ENCODE data around the gene NQO2. TPM values are rescaled to one million over a fixed set of nuclear protein-coding genes. Genes with fewer than 3 reads are reported as not detected.

NQO2 gene
- total and polyA plus RNA-seq, 3 donors from 2014 or later: 9.5 to 35.6 (median 16.8) TPM

DNA sequence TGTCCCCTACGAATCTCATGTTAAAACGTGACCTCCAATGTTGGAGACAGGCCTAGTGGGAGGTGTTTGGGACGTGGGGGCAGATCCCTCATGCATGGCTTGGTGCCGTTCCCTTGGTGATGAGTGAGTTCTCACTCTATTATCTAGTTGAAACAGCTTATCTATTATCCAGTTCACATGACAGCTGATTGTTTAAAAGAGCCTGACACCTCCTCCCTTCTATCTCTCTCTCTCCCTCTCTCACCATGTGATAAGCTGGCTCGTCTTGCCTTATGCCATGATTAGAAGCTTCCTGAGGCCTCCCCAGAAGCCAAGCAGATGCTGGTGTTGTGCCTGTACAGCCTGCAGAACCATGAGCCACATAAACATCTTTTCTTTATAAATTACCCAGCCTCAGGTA lies 35.7 kb downstream of the NQO2 start:
- TF ChIP-seq POLR2A (IDR thresholded peaks at IDR 0.05): no peak
- TF ChIP-seq, protein P1, sequence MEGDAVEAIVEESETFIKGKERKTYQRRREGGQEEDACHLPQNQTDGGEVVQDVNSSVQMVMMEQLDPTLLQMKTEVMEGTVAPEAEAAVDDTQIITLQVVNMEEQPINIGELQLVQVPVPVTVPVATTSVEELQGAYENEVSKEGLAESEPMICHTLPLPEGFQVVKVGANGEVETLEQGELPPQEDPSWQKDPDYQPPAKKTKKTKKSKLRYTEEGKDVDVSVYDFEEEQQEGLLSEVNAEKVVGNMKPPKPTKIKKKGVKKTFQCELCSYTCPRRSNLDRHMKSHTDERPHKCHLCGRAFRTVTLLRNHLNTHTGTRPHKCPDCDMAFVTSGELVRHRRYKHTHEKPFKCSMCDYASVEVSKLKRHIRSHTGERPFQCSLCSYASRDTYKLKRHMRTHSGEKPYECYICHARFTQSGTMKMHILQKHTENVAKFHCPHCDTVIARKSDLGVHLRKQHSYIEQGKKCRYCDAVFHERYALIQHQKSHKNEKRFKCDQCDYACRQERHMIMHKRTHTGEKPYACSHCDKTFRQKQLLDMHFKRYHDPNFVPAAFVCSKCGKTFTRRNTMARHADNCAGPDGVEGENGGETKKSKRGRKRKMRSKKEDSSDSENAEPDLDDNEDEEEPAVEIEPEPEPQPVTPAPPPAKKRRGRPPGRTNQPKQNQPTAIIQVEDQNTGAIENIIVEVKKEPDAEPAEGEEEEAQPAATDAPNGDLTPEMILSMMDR (IDR thresholded peaks at IDR 0.05): no peak
- Histone ChIP-seq H3K9me3 (no peaks in the 10 kb centered on the region), H3K36me3 (ENCODE audit: low read depth, missing control alignments) (no peaks in the 10 kb centered on the region), H3K27ac (no peak overlapping the region), H3K4me1 (no peaks in the 10 kb centered on the region), H3K4me3 (no peak overlapping the region), H3K27me3 (no peaks in the 10 kb centered on the region)
- intact Hi-C loops (cut with DNase I; ENCODE audit: low total_unique reads): no loop called here
- WGBS, 2 donors: 71% methylated on average over 5 of the region's 5 CpGs
- no peak for DNase-seq

DNA sequence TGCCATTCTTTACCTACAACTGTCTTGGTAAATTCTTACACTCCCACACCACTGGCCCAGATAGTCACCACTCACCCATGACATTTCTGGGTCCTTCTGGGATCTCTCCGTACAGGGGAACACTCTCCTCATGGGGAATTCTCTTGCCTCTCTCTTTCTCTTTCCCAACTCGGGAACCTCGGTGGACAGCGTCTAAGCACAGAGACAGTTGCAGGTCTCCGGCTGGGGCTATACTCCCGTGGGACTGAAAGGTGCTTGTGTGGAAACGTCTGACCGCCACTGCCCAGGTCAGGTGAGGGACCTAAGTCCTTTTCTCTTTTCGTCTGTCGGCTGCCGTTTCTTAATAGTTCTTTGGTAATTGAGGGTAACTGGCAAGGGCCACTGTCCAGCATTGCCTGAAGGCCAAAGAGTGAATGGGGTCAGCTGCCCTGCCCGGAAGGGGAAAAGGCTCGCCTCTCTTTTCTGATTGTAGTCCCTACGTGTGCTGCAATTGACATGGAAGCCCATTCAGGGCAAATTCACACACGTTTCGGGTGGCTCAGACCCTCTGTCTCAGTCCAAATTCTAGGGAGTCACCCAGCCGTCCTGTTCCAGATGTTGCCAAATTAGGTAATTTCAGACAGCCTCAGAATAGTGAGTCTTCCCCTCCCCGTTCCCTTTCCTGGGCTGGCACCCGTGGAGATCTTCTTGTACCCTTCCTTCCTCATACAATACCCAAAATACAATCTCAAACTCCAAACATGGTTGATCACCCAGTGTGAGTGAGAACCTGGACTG lies 37.4 kb downstream of the NQO2 start:
- TF ChIP-seq, protein P1 (IDR thresholded peaks at IDR 0.05): no peak
- TF ChIP-seq POLR2A (IDR thresholded peaks at IDR 0.05): no peak
- intact Hi-C loops (cut with DNase I; ENCODE audit: low total_unique reads): no loop called here
- H3K27ac ChIP-seq: no peak overlapping the region
- H3K4me3 ChIP-seq: no peak overlapping the region
- DNase-seq: no peak
- no peaks in the 10 kb centered on the region for H3K36me3 ChIP-seq (ENCODE audit: low read depth, missing control alignments)
- no peaks in the 10 kb centered on the region for H3K9me3 ChIP-seq
- H3K4me1 ChIP-seq: no peaks in the 10 kb centered on the region
- no peaks in the 10 kb centered on the region for H3K27me3 ChIP-seq
- 70 to 76% methylated on average over 19 of the region's 19 CpGs for WGBS, 2 donors

DNA sequence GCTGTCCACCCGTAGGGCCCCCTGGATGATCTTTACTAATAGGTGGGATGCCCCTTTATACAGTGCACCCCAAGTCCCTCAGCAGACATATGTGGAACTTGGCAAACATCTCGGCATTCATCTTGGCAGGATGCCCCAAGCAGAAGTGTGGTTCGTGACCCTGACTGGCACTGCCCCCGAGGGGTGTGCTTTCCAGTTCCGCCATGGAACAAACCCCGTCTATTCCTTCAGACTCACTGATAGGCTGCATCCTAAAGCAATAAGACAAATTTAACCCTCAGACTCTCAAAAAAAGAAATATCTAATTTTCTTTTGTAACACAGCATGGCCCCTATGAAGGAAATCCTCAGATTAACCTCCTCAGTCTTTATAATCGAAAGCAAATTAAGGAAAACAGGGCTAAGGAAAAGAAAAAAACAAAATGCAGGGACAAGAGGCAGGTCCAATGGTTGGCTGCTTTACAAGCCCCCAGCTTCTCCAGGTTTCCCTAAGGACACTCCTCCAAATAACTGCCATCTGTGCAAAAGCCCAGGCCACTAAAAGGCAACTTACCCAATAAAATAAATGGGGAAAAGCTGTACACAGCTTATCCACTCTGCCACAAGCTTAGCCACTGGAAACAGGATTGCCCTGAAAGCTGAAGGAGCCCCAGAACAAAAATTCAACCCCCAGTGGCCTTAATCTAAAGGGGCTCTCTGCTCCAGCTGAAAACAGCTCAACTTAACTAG lies 38.1 kb downstream of the NQO2 start:
- 51 to 58% methylated on average over 7 of the region's 7 CpGs for WGBS, 2 donors
- no peaks in the 10 kb centered on the region for H3K36me3 ChIP-seq (ENCODE audit: low read depth, missing control alignments)
- no peak overlapping the region for H3K27ac ChIP-seq

DNA sequence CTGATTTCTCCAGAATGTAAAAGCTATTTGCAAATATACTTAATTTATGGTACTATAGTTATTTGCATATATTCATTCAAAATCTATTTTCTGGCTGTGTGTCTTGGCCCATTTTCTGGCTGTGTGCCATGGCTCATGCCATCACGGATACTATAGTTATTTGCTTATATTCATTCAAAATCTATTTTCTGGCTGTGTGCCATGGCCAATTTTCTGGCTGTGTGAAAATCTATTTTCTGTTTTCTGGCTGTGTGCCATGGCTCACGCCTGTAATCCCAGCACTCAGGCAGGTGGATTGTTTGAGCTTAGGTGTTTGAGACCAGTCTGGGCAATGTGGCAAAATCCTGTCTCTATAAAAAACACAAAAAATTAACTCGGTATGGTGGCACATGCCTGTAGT lies 39.7 kb downstream of the NQO2 start:
- H3K27ac ChIP-seq: no peak overlapping the region
- intact Hi-C loops (cut with DNase I; ENCODE audit: low total_unique reads): no loop called here
- no peaks in the 10 kb centered on the region for H3K27me3 ChIP-seq
- no peaks in the 10 kb centered on the region for H3K4me1 ChIP-seq
- no peak overlapping the region for H3K4me3 ChIP-seq
- WGBS, 2 donors: 71 to 82% methylated on average over 3 of the region's 3 CpGs
- no peak for DNase-seq
- H3K9me3 ChIP-seq: no peaks in the 10 kb centered on the region
- H3K36me3 ChIP-seq (ENCODE audit: low read depth, missing control alignments): no peaks in the 10 kb centered on the region
- TF ChIP-seq POLR2A (IDR thresholded peaks at IDR 0.05): no peak
- TF ChIP-seq, protein P1 (IDR thresholded peaks at IDR 0.05): no peak

More for the DNA sequence above, 38.1 kb downstream of the NQO2 start:
- Histone ChIP-seq H3K4me1 (no peaks in the 10 kb centered on the region), H3K4me3 (no peak overlapping the region), H3K27me3 (no peaks in the 10 kb centered on the region), H3K9me3 (no peaks in the 10 kb centered on the region)
- TF ChIP-seq POLR2A (IDR thresholded peaks at IDR 0.05): no peak
- TF ChIP-seq, protein P1 (IDR thresholded peaks at IDR 0.05): no peak
- DNase-seq: no peak
- intact Hi-C loops (cut with DNase I; ENCODE audit: low total_unique reads): no loop called here

All from testis (tissue), 3 donors.